ENCODE results near the gene CIT. TPM values are rescaled to one million over a fixed set of nuclear protein-coding genes. Genes with fewer than 3 reads are reported as not detected.

The CIT gene
- total RNA-seq, 6 experiments from 2014 or later = 23.1 to 55.5 (median 48.3) TPM

DNA sequence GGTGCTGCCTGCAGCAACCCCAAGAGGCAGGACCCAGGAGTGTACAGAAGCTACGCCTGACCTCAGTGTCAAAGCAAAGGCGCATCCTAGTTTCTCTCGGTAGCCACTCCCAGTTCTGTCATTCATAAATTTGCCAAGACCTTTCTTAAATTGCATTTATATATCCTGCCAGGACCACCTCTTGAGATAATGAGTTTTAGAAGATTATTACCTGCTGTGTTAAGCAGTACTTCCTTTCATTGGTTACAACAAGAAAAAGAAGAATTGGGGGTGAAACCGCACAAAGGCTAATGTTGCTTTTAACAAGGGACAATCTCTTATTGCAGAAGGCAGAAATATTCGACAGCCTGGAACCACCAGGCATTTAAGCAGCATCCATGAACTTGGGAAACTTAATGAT lies 57.8 kb downstream of the CIT start:
- DNase-seq = no peak
- Mint-ChIP-seq H3K9me3 (no peaks in the 10 kb centered on the region), H3K4me1 (ENCODE audit: low read depth) (no peaks in the 10 kb centered on the region; the same call in none of the 2 replicates), H3K27me3 (ENCODE audit: insufficient read depth) (no peaks in the 10 kb centered on the region), H3K4me3 (no peak overlapping the region), H3K27ac (no peak overlapping the region), H3K36me3 (ENCODE audit: low read depth) (peaks cover 15% of the 10 kb centered on the region)
- TF ChIP-seq, protein P1, sequence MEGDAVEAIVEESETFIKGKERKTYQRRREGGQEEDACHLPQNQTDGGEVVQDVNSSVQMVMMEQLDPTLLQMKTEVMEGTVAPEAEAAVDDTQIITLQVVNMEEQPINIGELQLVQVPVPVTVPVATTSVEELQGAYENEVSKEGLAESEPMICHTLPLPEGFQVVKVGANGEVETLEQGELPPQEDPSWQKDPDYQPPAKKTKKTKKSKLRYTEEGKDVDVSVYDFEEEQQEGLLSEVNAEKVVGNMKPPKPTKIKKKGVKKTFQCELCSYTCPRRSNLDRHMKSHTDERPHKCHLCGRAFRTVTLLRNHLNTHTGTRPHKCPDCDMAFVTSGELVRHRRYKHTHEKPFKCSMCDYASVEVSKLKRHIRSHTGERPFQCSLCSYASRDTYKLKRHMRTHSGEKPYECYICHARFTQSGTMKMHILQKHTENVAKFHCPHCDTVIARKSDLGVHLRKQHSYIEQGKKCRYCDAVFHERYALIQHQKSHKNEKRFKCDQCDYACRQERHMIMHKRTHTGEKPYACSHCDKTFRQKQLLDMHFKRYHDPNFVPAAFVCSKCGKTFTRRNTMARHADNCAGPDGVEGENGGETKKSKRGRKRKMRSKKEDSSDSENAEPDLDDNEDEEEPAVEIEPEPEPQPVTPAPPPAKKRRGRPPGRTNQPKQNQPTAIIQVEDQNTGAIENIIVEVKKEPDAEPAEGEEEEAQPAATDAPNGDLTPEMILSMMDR (IDR thresholded peaks at IDR 0.05) = no peak

GRCh38 chr12:119817546-119818343 lies 59.4 kb downstream of the CIT start:
- no peaks in the 10 kb centered on the region for H3K9me3 Mint-ChIP-seq
- no peak for DNase-seq
- H3K36me3 Mint-ChIP-seq (ENCODE audit: low read depth) = peaks cover 24% of the 10 kb centered on the region
- TF ChIP-seq, protein P1 (IDR thresholded peaks at IDR 0.05) = no peak
- H3K27ac Mint-ChIP-seq = no peak overlapping the region
- H3K27me3 Mint-ChIP-seq (ENCODE audit: insufficient read depth) = no peaks in the 10 kb centered on the region
- H3K4me3 Mint-ChIP-seq = no peak overlapping the region
- H3K4me1 Mint-ChIP-seq (ENCODE audit: low read depth) = no peaks in the 10 kb centered on the region; the same call in none of the 2 replicates

- Mint-ChIP-seq H3K4me3 (peak overlapping the region; percentile 51), H3K9me3 (peaks cover 6% of the 10 kb centered on the region; the same call in 1 of the 2 replicates), H3K27me3 (ENCODE audit: insufficient read depth) (peaks cover 1% of the 10 kb centered on the region; the same call in 1 of the 2 replicates), H3K27ac (peak overlapping the region; percentile 56), H3K4me1 (ENCODE audit: low read depth) (peaks cover 45% of the 10 kb centered on the region), H3K36me3 (ENCODE audit: low read depth) (peaks cover 23% of the 10 kb centered on the region)
- no peak for DNase-seq
- TF ChIP-seq, protein P1 (IDR thresholded peaks at IDR 0.05) = no peak
Measured at GRCh38 chr12:119809023-119809422, 68.1 kb downstream of the CIT start.

- H3K4me3 Mint-ChIP-seq = peak overlapping the region; percentile 51
- peak overlapping the region; percentile 56 for H3K27ac Mint-ChIP-seq
- H3K27me3 Mint-ChIP-seq (ENCODE audit: insufficient read depth) = peaks cover 1% of the 10 kb centered on the region; the same call in 1 of the 2 replicates
- peaks cover 20% of the 10 kb centered on the region for H3K36me3 Mint-ChIP-seq (ENCODE audit: low read depth)
- peak; percentile 70 for DNase-seq
- TF ChIP-seq, protein P1 (IDR thresholded peaks at IDR 0.05) = no peak
- peaks cover 51% of the 10 kb centered on the region for H3K4me1 Mint-ChIP-seq (ENCODE audit: low read depth)
- peaks cover 6% of the 10 kb centered on the region; the same call in 1 of the 2 replicates for H3K9me3 Mint-ChIP-seq
Measured at GRCh38 chr12:119808441-119808840, 68.7 kb downstream of the CIT start.

- Mint-ChIP-seq H3K27me3 (ENCODE audit: insufficient read depth) (peaks cover 1% of the 10 kb centered on the region; the same call in 1 of the 2 replicates), H3K4me3 (no peak overlapping the region), H3K27ac (no peak overlapping the region), H3K36me3 (ENCODE audit: low read depth) (peaks cover 14% of the 10 kb centered on the region), H3K4me1 (ENCODE audit: low read depth) (peaks cover 62% of the 10 kb centered on the region), H3K9me3 (peaks cover 6% of the 10 kb centered on the region; the same call in 1 of the 2 replicates)
- no peak for DNase-seq
- TF ChIP-seq, protein P1 (IDR thresholded peaks at IDR 0.05) = no peak
Measured at GRCh38 chr12:119807380-119807779, 69.7 kb downstream of the CIT start.

All from HFFc6 (cell line).